Smooth muscle cell (in vitro differentiated cells): ENCODE measurements around the gene ARHGEF11. TPM values are rescaled to one million over a fixed set of nuclear protein-coding genes. Genes with fewer than 3 reads are reported as not detected.

Source experiments
- DNase-seq: peaks from one replicate; lab custom pipeline; 2025; ENCODE audit not compliant: unreplicated experiment; lab: John Stamatoyannopoulos, UW
- H2AFZ ChIP-seq: fragments of 200-600 bp; sonication (generic); 2 replicates; pipeline ENCODE4 v1.6.0; 2016; ENCODE audit warnings: antibody characterized with exemption, low read depth, mild to moderate bottlenecking
- H3F3A ChIP-seq: fragments of 200-600 bp; sonication (generic); 2 replicates; pipeline ENCODE4 v1.6.0; 2017; ENCODE audit warnings: antibody characterized with exemption, low read depth
- H3K27ac ChIP-seq: fragments of 200-600 bp; sonication (generic); 2 replicates; pipeline ENCODE4 v1.5.1; 2016; ENCODE audit warnings: low read depth, mild to moderate bottlenecking
- H3K27me3 ChIP-seq: fragments of 200-600 bp; sonication (generic); 2 replicates; pipeline ENCODE4 v1.6.1; 2016; ENCODE audit warnings: low read depth, mild to moderate bottlenecking
- H3K36me3 ChIP-seq: fragments of 200-600 bp; sonication (generic); 2 replicates; pipeline ENCODE4 v1.5.1; 2016; ENCODE audit warnings: low read depth
- H3K4me1 ChIP-seq: fragments of 200-600 bp; sonication (generic); 2 replicates; pipeline ENCODE4 v1.5.1; 2016; ENCODE audit warnings: low read depth
- H3K4me2 ChIP-seq: fragments of 200-600 bp; sonication (generic); 2 replicates; pipeline ENCODE4 v1.6.0; 2016; ENCODE audit warnings: mild to moderate bottlenecking
- H3K4me3 ChIP-seq: fragments of 200-600 bp; sonication (generic); 2 replicates; pipeline ENCODE4 v1.5.1; 2016; ENCODE audit warnings: mild to moderate bottlenecking
- H3K79me2 ChIP-seq: fragments of 200-600 bp; sonication (generic); 2 replicates; pipeline ENCODE4 v1.6.0; 2016; ENCODE audit warnings: low read depth, mild to moderate bottlenecking
- H3K9ac ChIP-seq: fragments of 200-600 bp; sonication (generic); 2 replicates; pipeline ENCODE4 v1.6.0; 2016; ENCODE audit warnings: low read depth
- H3K9me3 ChIP-seq: fragments of 200-600 bp; sonication (generic); replicated peaks from 2 replicates; pipeline ENCODE4 v1.5.1; 2016; ENCODE audit warnings: low read depth
- H4K20me1 ChIP-seq: fragments of 200-600 bp; sonication (generic); 2 replicates; pipeline ENCODE4 v1.6.0; 2016; ENCODE audit warnings: low read depth
- WGBS: methylation state at CpG from one replicate; pipeline ENCODE4 v1.1.7; 2016; ENCODE audit warnings: low lambda C conversion rate; 5-methylcytosine and 5-hydroxymethylcytosine counted together
- polyA plus RNA-seq: library from polyadenylated mRNA; unstranded; fragments of >200 nt; fragmentation: Nextera tagmentation; extraction: Ambion mirVana; gene quantifications from 2 replicates; pipeline ENCODE4 v1.2.1, GENCODE V29; 2016
- total RNA-seq: library from RNA; depleted of rRNA; stranded (reverse); fragments of >200 nt; gene quantifications from 2 replicates; pipeline ENCODE4 v1.2.3, GENCODE V29; 2014
- TF ChIP-seq, protein P1 (sequence below): fragments of 200-600 bp; sonication (generic); IDR thresholded peaks from 2 replicates; pipeline ENCODE4 v1.5.1; 2017; ENCODE audit warnings: borderline replicate concordance, mild to moderate bottlenecking, antibody characterized with exemption; ENCODE audit not compliant: insufficient read depth, poor library complexity, severe bottlenecking

Gene ARHGEF11
- total and polyA plus RNA-seq, 2 experiments from 2014 or later, result 15.1 to 20.1 TPM

DNA sequence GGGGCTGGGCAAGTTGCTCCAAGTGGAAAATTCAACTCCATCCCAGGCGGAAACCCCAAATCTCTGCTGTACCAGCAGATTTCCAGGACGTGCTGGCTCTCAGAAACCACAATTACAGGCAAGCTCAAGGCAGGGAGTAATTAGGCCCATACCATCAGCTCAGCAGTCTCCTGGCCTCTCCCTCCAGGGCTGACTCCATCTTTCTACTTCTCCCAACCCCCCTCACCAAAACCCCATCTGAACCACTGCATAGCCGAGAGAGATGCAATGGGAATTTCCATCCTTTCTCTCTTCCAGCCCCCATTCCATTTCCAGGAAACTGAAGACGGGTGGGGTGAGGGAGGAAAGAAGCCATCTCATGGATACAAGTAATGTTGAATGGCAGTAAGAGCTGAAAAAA, 41.2 kb downstream of the ARHGEF11 start:
- Histone ChIP-seq H3K27ac (peak overlapping the region; percentile 61), H3K4me1 (peaks cover 9% of the 10 kb centered on the region), H3K9ac (no peak overlapping the region), H3K9me3 (no peaks in the 10 kb centered on the region), H3F3A (no peaks in the 10 kb centered on the region), H4K20me1 (peaks cover 74% of the 10 kb centered on the region), H3K79me2 (peaks cover 60% of the 10 kb centered on the region), H3K36me3 (no peaks in the 10 kb centered on the region), H3K27me3 (no peaks in the 10 kb centered on the region), H3K4me2 (peak overlapping the region; percentile 32), H3K4me3 (no peak overlapping the region), H2AFZ (peak overlapping the region; percentile 24)
- no peak for DNase-seq
- 32% methylated on average over 4 of the region's 4 CpGs for WGBS
- TF ChIP-seq, protein P1, sequence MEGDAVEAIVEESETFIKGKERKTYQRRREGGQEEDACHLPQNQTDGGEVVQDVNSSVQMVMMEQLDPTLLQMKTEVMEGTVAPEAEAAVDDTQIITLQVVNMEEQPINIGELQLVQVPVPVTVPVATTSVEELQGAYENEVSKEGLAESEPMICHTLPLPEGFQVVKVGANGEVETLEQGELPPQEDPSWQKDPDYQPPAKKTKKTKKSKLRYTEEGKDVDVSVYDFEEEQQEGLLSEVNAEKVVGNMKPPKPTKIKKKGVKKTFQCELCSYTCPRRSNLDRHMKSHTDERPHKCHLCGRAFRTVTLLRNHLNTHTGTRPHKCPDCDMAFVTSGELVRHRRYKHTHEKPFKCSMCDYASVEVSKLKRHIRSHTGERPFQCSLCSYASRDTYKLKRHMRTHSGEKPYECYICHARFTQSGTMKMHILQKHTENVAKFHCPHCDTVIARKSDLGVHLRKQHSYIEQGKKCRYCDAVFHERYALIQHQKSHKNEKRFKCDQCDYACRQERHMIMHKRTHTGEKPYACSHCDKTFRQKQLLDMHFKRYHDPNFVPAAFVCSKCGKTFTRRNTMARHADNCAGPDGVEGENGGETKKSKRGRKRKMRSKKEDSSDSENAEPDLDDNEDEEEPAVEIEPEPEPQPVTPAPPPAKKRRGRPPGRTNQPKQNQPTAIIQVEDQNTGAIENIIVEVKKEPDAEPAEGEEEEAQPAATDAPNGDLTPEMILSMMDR, result no peak

DNA sequence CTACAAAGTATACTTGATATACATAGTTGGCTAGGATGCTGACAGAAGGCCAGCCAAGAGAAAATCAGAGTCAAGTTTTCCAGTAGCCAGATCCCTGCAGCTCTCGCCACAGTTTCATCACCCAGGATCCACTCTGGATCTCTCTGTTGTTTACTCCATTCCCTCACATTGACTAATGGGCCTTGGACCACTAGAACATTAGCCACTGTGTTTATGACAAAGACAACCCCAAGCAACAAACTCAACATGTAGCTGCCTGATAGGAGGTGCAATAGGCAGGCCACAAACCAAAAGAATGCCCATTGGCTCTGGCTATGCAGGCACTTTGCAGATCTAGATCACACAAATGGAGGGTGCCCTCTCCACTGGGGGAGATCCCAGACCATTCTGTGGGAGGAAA, 44.2 kb downstream of the ARHGEF11 start:
- H4K20me1 ChIP-seq, result peaks cover 71% of the 10 kb centered on the region
- no peak overlapping the region for H3K4me3 ChIP-seq
- H3K4me1 ChIP-seq, result peaks cover 9% of the 10 kb centered on the region
- TF ChIP-seq, protein P1, result no peak
- H3K36me3 ChIP-seq, result no peaks in the 10 kb centered on the region
- no peak overlapping the region for H3K27ac ChIP-seq
- WGBS, result 67% methylated on average over 1 of the region's 1 CpG
- no peak overlapping the region for H3K4me2 ChIP-seq
- no peak overlapping the region for H3K9ac ChIP-seq
- H3K9me3 ChIP-seq, result no peaks in the 10 kb centered on the region
- peaks cover 47% of the 10 kb centered on the region for H3K79me2 ChIP-seq
- no peak overlapping the region for H2AFZ ChIP-seq
- no peaks in the 10 kb centered on the region for H3K27me3 ChIP-seq
- H3F3A ChIP-seq, result no peaks in the 10 kb centered on the region
- no peak for DNase-seq

DNA sequence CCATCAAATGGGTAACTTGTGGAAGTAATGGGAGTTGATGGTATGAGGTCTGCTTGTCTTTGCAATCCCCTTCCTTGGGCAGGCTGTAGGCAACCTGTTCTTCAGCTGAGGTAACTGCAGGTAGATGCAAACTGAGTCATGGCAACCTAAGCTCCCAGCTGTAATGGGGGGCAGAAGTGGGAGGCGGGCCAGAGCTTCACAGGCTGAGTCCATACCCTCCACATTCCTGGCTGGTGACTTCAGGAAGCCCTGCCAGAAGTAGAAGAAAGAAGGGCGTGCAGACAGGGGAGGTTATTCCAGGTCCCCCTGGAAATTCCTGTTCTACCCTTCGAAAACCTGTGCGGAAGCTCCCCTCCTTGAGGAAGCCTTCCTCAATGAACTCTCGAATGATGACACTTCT, 44.9 kb downstream of the ARHGEF11 start:
- Histone ChIP-seq H3K27ac (no peak overlapping the region), H3K9me3 (no peaks in the 10 kb centered on the region), H3K36me3 (no peaks in the 10 kb centered on the region), H3K4me1 (peaks cover 9% of the 10 kb centered on the region), H3F3A (no peaks in the 10 kb centered on the region), H3K4me2 (no peak overlapping the region), H3K4me3 (no peak overlapping the region), H4K20me1 (peaks cover 71% of the 10 kb centered on the region), H3K79me2 (peaks cover 45% of the 10 kb centered on the region), H3K9ac (no peak overlapping the region), H3K27me3 (no peaks in the 10 kb centered on the region), H2AFZ (no peak overlapping the region)
- DNase-seq, result no peak
- TF ChIP-seq, protein P1, result no peak
- WGBS, result 83% methylated on average over 5 of the region's 5 CpGs

DNA sequence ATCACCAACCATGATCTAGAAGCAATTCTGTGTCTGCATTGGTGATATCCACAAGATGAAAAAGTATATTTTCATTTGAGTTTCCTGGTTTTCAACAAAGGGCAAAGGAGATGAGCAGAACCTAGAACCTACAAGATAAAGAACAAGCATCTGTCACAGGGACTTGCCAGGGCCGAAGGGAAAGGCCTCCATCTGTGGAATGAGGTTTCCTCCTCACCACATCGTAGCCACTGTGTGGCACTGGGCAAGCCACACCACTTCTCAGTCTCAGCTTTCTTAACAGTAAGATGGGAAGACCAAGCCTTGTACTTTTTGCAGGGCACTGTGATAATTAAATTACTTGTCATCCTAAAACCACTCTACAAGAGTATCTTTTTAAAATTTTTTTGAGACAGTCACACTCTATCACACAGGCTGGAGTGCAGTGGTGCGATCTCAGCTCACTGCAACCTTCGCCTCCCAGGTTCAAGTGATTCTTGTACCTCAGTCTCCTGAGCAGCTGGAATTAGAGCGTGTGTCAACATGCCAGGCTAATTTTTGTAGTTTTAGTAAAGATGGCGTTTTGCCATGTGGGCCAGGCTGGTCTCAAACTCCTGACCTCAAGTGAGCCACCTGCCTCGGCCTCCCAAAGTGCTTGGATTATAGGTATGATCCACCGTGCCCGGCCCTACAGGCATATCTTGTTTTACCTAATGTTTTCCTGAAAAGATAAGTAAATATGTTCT, 45.8 kb downstream of the ARHGEF11 start:
- TF ChIP-seq, protein P1, result no peak
- DNase-seq, result no peak
- Histone ChIP-seq H3K9me3 (no peaks in the 10 kb centered on the region), H3K27me3 (no peaks in the 10 kb centered on the region), H3K4me2 (no peak overlapping the region), H2AFZ (no peak overlapping the region), H3K79me2 (peaks cover 53% of the 10 kb centered on the region), H4K20me1 (peaks cover 80% of the 10 kb centered on the region), H3K4me3 (no peak overlapping the region), H3K9ac (no peak overlapping the region), H3K4me1 (peaks cover 7% of the 10 kb centered on the region), H3F3A (no peaks in the 10 kb centered on the region), H3K27ac (no peak overlapping the region), H3K36me3 (no peaks in the 10 kb centered on the region)
- 89% methylated on average over 9 of the region's 9 CpGs for WGBS
